GM04504 (cell line): ENCODE results near the gene ABCB6.
A peak's percentile ranks its signal among the peaks of the same experiment; 100 is the strongest.
"Not testable (repeated sequence)": the region's sequence is repeated elsewhere in the genome, so short reads cannot be mapped to it uniquely, and the experiment has no call there.

ENCODE experiments used
- DNase-seq: peaks from one replicate; pipeline ENCODE4 v3.0.0-alpha.2; 2012; ENCODE audit warnings: low read depth

ABCB6 gene

DNA sequence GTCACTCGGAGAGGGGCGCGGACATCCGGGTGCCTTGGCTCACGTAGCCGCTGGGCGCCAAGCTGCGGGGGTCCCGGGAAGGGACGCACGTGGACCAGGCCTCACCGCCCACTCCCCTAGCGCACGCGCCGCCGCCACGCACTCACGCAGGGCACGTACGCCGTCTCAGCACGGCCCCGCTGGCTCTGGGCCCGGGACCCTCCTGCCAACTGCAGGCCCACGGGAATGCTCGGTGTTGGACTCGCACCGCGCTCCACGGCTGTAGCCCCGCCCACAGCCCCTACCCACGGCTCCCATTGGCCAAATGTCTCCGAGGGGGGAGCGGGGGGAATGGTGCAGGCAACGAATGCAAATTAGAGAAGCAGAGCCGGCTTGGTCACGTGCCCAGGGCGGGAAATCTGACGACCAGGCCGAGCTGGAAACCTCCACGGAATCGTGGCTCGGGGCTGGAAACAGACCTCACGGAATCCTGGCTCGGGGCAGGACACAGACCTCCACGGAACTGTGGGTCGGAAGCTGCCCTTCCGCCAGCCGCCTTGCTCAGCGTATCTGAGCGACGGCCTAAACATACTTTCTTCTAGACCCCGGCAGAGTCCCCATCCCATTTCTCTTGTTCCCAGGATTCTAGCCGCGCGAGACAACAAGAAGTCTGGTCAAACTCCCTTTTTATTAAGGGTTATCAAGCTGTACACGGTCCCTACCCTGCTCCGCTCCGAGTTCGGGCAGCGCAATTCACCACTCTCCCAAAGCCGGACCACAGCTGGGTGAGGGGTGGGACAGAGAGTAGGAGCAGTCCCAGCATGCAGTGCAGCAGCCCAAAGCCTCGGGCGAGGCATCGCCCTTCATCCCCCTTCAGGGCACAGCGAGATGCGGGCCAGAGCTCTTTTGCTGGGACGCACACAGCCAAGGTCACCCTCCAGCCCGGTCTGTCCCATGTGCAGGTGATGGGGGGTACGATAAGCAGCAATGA lies at the start of gene ABCB6:
Gene ABCB6 (minus strand): TSS at position 227 of the 970 bp plus-strand sequence. CDS start 285 bp downstream, outside the sequence.
- peak; percentile 84 for DNase-seq

DNA sequence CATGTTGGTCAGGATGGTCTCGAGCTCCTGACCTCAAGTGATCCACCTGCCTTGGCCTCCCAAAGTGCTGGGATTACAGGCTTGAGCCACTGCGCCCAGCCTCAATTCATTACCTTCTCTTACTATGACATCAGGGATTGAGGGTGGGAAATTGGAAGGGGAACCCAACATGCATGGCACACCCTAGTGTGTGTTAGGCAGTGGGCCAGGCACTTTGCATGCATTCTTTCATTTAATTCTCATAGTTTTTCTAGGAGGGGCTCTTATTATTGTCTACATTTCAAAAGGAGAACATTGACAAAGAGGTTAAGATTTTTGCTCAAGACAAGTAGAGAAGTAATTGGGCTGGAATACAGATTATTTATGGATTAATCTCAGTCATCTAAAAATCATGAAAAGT lies 49.5 kb upstream of the ABCB6 start:
- no peak for DNase-seq

DNA sequence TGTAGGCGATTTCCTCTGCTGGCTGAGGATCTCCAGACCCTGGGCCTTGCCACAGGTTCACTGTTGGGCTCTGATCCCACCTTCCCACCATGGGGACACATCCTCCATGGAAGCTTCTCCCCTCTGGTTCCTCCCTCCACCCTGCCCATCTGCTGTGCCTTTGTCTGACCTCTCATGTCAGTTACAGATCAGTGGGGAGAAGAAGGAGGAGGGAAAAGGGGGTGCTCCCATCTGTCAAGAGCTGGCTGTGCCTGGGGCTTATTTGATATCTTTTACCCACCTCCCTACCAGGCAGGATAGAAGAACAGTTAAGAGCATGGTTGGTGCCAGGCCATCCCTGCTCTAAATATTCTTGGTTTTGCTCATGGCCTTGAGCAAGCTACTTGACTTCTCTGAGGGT lies 48.1 kb upstream of the ABCB6 start:
- DNase-seq: no peak

DNA sequence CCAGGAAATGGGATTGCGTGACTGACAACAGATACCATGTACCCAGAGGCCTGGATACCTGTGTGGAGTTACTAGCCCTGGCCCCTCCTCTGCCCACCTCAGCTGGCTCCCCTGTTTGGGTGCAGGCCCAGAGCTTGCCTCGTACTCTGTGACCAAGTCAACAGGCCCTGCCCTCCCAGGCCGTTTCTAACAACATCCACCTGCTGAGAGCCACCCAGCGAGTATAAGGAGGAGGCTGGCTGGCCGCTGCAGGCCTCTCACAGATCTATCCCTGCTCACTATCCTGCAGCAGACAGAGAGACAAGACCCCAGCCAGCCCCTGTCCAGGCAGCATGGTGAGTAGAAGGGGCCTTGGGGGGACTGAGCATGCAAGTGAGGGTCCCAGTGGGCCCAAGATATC lies 47.5 kb upstream of the ABCB6 start:
- no peak for DNase-seq

DNA sequence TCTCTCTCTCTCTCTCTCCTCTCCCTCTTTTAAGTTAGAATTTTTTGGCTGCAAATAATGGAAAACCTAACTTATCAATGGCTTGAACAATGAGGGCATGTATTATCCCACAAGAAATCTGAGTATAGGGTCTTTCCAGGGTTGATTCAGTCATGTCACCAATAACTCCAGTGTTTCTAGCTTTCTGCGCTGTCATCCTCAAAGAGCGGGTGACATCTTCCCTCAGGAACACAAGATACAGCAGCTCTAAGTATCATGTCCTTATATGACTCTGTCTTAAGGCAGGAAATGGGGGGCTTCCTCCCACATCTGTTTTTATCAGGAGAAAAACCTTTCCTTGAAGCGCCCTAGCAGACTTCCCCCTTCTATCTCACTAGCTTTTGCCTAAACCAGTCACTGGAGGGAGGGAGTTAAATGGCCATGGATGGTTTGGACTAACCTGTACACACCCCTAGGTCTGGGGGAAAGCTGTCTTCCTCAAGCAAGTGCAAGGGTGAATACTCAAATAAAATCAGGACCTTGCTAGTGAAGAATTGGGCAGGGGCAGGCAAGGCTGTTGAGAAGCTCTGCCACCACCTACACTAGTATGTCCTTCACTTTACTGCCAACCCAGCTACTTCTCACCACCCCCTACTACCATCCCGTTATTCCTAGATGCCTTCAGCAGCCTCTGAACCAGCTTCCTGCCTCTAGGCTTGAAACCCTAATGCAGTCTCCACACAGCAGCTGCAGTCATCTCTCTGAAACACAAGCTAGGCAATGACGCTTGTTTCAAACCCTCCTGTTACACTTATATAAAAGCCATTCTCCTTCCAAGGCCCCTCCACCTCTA lies 42.5 kb upstream of the ABCB6 start:
- no peak for DNase-seq

DNA sequence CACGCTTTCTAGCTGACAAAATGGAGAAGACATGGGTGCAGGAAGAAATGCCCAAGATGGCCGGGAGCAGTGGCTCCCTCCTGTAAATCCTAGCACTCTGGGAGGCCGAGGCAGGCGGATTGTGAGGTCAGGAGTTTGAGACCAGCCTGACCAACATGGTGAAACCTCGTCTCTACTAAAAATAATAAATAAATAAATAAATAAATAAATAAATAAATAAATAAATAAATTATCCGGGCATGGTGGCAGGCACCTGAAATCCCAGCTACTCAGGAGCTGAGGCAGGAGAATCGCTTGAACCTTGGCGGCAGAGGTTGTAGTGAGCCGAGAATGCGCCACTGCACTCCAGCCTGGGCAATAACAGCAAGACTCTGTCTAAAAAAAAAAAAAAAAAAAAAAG lies 40.2 kb upstream of the ABCB6 start:
- not testable (repeated sequence) for DNase-seq

DNA sequence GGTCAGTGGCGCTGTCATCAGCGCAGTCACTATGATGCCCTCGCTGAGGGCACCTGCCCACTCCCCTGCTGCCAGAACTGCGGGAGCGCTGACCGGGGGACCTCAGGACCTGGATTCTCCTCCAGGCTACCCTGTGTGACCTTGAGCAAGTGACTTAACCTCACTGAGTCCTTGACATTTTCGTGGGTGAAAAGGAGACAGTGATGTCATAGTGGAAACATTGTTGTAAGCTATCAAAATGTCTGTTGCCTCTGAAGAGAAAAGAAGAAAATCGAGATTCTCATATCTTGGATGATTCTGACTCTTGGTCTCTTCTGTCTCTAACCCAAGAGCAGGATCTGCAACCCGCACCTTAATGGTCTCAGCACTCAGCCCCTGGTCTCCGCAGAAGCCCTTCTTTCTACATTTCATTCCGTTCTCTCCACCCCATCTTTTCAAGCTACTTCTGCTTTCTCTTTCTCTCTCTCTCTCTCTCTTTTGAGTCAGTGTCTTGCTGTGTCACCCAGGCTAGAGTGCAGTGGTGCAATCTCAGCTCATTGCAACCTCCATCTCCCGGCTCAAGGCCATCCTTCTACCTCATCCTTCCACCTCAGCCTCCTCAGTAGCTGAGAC lies 35.9 kb upstream of the ABCB6 start:
- no peak for DNase-seq

DNA sequence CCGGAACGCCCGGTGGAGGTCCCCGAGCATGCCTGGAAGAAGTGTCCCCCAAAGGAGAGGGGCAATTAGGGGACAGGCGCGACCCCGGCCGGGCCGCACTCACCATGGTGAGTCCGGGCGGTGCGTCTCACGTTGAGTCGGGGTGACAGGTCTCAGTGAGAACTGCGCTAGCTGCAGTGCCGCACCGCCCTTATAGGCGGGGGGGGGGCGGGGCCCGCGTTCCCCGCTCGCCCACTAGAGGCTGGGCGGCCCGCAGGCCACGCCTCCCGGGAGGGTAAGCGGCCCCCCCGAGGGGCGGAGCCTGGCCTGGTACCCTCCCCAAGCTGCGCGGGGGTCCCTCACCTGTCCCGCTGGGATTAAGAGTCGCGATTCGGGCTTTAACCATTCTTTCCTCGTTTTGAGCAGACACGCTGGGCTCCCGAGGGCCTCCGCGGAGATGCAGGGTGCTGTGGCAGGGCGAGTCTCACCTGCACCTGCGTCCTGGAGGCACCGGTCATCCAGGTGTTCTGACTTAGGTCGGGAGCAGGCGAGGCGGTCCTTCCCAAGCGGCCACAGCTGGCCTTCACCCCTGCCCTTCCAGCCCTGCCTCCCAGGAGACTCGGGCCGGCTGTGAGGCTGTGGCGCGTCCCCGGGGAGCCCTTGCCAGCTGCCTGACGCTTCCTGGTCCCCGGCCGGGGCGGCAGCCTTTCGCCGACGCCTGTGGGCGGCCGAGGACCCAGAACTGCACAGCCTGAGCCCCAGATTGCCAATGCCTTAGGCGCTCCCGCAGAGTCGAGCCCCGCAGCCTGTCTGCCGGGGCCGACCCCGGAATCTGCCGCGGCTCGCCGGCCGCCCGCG lies 35.2 kb upstream of the ABCB6 start, which contains the start of gene TUBA4A:
Gene TUBA4A (minus strand): TSS at position 166 of the 837 bp plus-strand sequence. CDS start 60 bp downstream, at position 106.
- DNase-seq: no peak

DNA sequence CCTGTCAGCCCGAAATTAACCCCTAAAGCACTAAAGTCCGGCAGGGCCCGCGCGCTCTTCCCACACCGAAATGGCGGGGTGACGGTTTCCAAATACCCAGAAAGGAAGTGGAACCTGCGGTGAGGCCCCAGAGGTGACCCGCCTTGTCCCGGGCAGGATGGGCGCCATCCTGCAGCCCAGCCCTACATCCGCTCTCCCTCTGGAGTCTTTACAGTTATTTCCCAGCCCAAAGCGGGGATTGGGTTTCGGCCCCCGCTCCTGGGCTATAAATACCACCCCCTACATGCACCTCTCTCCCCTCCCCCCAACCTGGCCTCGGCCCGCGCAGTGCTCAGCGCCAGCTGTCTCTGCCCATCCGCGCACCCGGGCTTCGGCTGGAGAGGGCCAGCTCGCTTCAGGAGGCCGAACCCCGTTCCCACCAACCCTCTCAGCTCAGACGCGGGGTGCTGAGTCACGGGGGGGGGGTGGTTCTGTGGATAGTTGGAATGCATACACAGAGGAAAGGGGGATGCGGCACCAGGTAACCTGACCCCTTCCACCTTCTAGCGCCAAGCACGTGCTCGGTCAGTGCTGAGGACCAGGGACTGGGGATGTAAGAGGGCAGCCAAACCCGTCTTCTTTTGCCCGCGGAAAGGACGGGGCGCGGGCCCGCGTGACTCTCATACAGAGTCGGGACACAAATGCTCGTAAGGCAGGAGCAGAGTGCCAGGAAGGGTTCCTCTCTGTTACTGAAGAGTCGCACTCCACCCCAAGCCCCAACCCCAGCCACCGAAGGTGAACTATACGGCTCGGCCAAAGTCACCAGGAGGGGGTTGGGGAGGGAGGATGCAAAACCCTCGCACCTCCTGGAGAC lies 34.4 kb upstream of the ABCB6 start, which contains the start of gene TUBA4B:
Gene TUBA4B (plus strand): TSS at position 344 of the 853 bp plus-strand sequence. CDS start 165 bp downstream, at position 509.
- DNase-seq: no peak

DNA sequence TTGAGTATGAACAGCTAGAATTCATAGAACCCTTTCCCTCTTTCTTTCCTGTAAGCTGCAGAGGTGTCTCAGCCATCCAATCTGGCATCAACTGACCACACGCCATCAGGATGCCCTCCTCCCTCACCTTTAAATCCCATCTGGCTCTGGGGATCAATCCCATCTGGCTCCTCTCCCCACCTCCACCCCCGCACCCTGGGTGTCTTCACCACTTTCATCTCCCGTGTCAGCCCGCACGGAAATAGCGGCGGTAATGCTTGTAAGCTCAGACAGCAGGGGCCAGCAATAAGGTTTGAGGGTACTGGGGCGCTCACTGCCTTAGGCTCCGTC lies 33.8 kb upstream of the ABCB6 start:
- DNase-seq: no peak

DNA sequence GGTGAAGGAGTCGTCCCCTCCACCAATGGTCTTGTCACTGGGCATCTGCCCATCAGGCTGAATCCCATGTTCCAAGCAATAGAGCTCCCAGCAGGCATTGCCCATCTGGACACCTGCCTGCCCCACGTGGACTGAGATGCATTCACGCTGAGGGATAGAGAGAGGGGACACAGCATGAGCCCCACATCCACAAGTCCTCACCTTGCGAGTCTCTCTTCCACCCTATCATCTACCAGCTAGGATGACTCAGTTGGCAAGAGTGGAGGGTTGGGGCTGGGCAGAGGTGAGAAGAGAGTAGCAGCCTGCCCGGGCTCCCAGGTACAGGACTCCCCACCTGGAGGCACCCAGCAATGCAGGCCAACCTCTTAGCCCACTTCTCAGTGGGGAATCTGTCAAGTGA lies 33.3 kb upstream of the ABCB6 start:
- DNase-seq: no peak

DNA sequence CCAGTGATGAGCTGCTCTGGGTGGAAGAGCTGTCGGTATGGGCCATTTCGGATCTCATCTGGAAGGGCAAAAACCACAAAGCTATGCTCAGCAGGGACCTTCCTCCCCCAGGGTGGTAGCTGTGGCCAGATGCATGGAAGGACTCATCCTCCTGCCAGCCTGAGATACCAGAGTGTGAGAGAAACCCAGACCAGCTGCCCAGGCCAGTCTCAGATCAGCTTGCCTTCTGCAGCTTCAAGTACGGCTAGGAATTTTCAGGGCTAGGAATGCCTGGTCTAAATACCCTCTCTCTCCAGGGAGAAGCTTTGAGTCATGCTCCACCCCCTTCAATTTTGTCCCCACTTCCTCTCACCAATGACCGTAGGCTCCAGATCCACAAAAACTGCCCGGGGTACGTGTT lies 32.9 kb upstream of the ABCB6 start:
- DNase-seq: no peak

DNA sequence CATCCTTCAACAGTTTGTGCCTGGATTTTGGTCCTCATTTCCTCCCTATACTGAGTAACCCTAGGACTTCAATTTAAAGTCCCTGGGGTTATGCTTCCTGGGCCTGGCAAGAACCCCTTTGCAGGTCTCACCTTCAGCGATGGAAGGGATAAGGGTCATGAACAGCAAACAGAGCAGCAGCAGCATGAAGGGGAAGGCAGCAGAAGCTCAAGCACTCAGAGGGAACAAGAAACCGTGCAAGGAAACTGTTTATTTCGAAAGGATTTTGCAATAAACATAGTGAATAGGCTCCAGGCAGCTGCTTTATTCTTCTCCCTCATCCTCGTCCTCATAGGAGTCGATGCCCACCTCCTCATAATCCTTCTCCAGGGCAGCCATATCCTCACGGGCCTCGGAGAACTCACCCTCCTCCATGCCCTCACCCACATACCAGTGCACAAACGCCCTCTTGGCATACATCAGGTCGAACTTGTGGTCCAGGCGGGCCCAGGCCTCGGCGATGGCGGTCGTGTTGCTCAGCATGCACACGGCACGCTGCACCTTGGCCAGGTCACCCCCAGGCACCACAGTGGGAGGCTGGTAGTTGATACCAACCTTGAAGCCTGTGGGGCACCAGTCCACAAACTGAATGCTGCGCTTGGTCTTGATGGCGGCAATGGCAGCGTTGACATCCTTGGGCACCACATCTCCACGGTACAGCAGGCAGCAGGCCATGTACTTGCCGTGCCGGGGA lies 31.5 kb upstream of the ABCB6 start:
- DNase-seq: no peak

DNA sequence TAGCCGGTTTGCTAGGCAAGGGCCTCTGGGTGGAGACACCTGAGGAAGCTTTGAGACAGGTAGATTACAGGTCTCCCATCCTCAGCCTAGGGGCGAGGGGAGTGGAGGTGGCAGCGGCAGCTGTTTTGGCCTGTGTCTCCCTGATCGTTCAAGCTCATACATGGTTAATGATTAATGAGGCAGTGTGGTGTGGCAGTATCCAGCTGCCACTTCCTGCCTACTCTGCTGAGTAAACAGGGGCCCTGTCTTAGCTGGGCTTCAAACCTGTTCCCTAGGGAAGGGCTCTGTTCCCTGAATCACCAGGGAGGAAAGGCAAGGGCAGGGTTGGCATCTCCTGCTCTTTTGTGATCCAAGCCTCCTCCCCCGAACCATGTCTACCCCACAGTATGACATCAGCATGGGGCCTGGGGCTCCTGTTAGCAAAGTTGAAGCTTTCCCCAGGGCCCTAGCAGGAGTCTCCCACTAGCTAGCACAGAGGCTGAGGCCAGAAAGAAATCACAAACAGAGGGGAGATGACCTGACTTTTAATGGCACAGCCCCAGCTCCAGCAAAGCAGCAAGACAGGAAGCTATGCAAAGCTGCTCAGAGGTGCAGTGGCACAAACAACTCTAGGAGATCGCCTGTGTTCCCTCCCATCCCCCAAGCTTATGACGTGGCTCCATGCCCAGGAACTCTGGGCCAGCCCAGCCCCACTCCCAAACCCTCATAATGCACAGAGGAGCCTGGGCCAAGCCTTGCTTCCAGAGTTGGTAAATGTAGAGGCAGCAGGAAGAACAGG lies 30.6 kb upstream of the ABCB6 start:
- peak; percentile 49 for DNase-seq

DNA sequence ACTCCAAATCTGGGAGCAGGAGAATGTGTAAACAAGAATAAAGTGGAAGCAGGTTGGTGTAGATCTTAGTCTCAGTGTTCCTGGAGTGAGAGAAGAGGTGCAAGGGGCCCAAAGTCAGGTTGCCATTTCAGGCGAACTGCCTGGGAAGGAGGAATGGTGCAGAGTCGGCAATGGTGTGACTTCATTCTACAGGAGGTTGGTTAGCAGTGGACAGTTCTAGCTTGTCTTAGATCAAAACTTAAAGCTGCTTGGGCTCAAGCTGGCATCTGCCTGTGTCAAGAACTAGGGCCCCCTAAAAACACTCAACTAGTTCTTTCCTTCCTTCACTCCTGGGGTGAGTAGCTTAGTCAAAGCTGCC lies 30.1 kb upstream of the ABCB6 start:
- no peak for DNase-seq

DNA sequence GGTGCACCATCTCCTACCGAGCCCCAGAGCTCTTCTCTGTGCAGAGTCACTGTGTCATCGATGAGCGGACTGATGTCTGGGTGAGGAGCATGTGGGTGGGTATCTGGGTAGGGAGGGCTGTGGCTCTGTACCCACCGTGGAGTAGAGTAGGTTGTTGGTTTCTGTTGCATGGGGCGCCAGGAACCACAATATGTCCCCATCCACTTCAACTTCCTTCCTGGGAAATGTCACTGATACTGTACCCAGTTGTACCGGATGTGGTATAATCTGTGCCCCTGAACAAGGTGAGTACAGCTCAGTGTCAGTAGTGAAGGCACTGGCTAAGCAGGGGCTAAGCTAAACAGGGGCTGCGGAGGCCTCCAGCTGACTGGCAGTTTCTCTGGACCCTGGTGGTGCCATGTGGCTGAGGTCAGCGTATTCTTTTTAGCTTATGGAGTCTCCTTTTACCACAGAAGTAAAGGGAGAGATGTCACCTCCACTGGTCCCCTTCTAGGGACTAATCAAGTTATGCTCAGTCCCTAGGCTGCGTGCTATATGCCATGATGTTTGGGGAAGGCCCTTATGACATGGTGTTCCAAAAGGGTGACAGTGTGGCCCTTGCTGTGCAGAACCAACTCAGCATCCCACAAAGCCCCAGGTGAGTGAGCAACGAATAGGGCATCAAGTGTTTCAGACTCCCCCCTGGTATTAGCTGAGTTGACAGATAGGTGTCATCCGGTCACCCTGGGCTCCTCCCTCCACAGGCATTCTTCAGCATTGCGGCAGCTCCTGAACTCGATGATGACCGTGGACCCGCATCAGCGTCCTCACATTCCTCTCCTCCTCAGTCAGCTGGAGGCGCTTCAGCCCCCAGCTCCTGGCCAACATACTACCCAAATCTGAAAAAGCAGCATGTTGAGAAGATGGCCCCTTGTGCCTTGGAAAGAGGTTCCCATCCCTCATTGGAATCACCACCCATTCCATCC lies 29.2 kb upstream of the ABCB6 start:
- no peak for DNase-seq

DNA sequence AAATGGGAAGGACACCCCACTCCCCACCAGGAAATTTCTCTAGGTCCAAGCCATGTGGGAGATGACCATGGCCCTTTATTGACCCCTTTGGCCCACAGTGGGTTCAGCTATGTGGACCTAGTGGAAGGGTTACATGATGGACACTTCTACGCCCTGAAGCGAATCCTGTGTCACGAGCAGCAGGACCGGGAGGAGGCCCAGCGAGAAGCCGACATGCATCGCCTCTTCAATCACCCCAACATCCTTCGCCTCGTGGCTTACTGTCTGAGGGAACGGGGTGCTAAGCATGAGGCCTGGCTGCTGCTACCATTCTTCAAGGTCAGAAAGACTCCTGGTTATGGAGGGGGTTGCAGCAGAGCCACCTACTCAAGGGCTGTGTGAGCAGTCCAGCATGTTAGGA lies 27.8 kb upstream of the ABCB6 start:
- no peak for DNase-seq

DNA sequence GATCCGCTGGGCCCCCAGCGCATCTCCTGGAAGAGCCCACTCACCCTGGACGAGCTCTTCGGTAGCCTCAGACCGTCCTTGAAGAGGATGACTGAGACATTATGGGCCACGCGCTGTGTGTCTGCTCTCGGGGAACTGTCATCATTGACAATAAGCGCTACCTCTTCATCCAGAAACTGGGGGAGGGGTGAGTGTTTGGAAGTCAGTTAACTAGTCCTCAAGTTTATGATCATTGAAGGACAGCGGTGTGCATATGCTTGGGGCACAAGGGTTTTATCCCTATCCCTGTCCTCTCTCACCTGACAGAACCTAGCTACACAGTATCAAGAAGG lies 27.1 kb upstream of the ABCB6 start:
- no peak for DNase-seq
